GM18868 (cell line): ENCODE results near the gene CGB7.
"Not testable (repeated sequence)": the region's sequence is repeated elsewhere in the genome, so short reads cannot be mapped to it uniquely, and the experiment has no call there.

Source experiments
- ATAC-seq: cut with Tn5 transposase; IDR thresholded peaks from one replicate; pipeline ENCODE4 v1.9.1; 2021; ENCODE audit warnings: mild to moderate bottlenecking, moderate library complexity; ENCODE audit not compliant: unreplicated experiment

CGB7 gene

GRCh38 chr19:49042666-49043065 is 14.9 kb downstream of the CGB7 start:
- ATAC-seq: not testable (repeated sequence)

- ATAC-seq: no peak
Measured at GRCh38 chr19:49042177-49042576, 15.4 kb downstream of the CGB7 start.

DNA sequence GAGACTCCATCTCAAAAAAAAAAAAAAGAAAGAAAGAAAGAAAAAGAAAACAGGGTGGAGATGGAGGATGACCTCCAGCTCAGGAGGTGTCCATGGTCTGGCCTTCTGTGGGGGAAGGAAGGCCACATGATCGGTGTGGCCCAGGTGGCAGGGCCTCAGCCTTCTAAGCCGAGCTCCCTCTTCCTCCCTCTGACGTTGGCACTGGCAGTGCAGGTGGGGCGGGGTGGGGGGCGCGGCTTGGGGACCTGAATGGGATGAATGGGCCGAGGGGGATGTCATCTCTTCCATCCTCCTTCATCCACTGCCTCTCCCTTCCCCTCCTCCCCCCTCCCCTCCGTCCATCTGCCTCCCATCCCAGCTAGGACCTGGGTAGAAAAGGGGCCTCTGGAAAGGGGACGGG is 17.8 kb downstream of the CGB7 start:
- not testable (repeated sequence) for ATAC-seq

GRCh38 chr19:49038557-49039276 is 18.8 kb downstream of the CGB7 start:
- not testable (repeated sequence) for ATAC-seq

- ATAC-seq: not testable (repeated sequence)
Measured at GRCh38 chr19:49038111-49038510, 19.4 kb downstream of the CGB7 start.

DNA sequence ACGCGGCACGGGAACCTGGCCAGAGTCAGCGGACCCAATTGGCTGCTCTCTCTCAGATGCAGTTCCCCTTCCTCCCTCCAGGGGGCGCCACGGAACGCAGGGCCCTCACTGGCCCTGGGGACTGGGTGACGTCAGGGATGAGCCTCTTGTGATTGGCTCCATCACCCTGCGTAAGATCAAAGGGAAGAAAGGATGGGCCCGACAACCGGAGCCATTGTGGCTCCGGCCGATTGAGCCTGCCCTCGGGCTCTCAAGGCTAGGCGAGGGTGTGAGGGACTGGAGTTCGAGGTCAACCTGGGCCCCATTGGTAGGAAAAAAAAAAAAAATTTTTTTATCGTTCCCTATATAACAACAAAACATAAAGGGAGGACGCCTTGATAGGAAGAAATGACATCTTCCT is 20.7 kb downstream of the CGB7 start, which contains the start of gene CGB1:
CGB1 (minus strand) TSS at position 81 of the 400 bp plus-strand sequence. CDS start 184 bp downstream, outside the sequence.
- not testable (repeated sequence) for ATAC-seq

DNA sequence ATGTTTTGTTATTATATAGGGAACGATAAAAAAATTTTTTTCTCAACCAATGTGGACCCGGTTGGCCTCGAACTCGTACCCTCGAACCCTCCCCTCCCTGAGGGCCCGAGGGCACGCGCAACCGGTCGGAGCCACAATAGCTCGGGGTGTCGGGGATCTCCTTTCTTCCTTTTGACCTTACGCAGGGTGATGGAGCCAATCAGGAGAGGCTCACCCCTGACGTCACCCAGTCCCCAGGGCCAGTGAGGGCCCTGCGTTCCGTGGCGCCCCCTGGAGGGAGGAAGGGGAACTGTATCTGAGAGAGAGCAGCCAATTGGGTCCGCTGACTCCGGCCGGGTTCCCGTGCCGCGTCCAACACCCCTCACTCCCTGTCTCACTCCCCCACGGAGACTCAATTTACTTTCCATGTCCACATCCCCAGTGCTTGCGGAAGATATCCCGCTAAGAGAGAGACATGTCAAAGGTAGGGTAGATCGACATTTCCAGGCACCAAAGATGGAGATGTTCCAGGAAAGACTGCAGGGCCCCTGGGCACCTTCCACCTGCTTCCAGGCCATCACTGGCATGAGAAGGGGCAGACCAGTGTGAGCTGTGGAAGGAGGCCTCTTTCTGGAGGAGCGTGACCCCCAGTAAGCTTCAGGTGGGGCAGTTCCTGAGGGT is 25.8 kb downstream of the CGB7 start, which contains the start of gene CGB2:
CGB2 (plus strand) TSS at position 249 of the 660 bp plus-strand sequence; CDS start at position 455, 206 bp downstream.
- ATAC-seq: not testable (repeated sequence)

DNA sequence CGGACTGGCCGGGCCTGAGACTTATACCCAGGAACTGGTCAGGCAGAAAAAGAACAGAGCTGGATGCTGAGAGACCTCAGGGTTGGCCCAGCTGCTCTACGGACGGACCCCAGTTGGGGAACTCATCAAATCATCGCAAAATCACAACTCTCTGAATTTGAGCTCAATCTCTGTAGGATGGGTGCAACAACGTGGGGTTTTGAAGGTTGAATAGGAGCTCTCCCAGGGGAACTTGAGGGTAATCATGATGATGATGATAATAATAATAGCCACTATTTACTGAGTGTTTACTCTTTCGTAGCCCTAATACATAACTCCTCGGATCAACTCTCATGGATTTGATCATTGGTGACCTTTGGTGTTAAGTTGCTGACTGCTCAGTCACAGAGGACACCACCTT is 27.2 kb downstream of the CGB7 start:
- ATAC-seq: not testable (repeated sequence)

GRCh38 chr19:49029749-49030148 is 27.8 kb downstream of the CGB7 start:
- ATAC-seq: not testable (repeated sequence)

DNA sequence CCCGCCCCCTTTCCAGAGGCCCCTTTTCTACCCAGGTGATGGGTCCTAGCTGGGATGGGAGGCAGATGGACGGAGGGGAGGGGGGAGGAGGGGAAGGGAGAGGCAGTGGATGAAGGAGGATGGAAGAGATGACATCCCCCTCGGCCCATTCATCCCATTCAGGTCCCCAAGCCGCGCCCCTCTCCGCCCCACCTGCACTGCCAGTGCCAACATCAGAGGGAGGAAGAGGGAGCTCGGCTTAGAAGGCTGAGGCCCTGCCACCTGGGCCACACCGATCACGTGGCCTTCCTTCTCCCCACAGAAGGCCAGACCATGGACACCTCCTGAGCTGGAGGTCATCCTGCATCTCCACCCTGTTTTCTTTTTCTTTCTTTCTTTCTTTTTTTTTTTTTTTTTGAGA is 28.9 kb downstream of the CGB7 start:
- ATAC-seq: not testable (repeated sequence)

GRCh38 chr19:49025599-49025998 is 31.9 kb downstream of the CGB7 start:
- ATAC-seq: not testable (repeated sequence)

DNA sequence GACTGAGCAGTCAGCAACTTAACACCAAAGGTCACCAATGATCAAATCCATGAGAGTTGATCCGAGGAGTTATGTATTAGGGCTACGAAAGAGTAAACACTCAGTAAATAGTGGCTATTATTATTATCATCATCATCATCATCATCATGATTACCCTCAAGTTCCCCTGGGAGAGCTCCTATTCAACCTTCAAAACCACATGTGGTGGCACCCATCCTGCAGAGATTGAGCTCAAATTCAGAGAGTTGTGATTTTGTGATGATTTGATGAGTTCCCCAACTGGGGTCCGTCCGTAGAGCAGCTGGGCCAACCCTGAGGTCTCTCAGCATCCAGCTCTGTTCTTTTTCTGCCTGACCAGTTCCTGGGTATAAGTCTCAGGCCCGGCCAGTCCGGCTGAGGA is 32.5 kb downstream of the CGB7 start:
- not testable (repeated sequence) for ATAC-seq

GRCh38 chr19:49024233-49024632 is 33.3 kb downstream of the CGB7 start, which contains the start of gene CGB3:
TSS of gene CGB3 (minus strand) at chr19:49024333. CDS start at chr19:49023971, 362 bp downstream.
- ATAC-seq: not testable (repeated sequence)

DNA sequence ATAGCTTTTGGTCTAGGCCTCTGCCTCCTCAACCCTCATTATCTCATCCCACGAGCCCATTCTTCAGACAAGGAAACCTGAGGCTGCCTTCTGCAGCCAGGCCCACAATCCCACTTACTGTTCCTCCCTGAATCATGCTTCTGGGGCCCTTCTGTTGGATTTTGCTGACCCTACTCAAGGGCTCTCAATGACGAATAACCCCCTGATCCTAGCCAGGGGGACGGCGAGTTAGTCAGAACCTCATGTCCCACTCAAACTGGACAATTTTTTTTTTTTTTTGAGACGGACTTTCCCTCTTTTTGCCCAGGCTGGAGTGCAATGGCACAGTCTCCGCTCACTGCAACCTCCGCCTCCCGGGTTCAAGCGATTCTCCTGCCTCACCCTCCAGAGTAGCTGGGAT is 35.4 kb downstream of the CGB7 start:
- no peak for ATAC-seq

DNA sequence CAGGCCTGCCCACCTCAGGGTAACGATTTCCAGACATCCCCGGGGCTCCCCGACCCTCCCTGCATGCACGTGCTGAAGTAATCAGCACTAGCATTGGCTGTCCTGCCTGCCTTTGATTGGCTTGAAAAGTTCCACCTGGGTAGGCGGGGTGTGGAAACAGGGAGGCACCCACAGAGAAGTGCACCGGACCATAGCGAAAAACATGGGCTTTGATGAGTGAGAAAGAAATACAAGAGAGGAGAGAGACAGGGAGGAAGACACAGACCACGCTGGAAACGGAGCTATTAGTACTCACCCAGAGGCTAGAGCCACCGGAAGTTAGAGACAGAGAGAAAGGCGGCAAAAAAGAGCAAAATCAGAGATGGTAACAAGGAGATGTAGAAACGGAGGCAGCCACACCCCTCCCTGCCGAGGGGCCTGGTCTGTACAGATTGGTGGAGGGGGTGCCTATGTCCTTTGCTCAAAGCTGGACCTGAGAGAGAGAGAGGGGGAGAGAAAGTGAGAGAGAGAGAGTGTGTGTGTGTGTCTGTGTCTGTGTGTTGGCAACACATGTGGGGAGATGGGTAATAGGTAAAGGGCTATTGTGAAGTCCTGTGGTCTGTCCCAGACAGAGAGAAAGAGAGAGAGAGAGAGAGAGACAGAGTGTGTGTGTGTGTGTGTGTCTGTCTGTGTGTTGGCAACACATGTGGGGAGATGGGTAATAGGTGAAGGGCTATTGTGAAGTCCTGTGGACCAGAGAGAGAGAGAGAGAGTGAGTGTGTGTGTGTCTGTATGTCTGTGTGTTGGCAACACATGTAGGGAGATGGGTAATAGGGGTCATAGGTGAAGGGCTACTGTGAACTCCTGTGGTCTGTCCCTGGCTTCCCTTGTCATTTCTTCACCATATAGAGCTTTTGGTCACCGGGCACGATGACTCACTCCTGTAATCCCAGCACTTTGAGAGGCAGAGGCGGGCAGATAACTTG is 36.3 kb downstream of the CGB7 start:
- ATAC-seq: no peak

DNA sequence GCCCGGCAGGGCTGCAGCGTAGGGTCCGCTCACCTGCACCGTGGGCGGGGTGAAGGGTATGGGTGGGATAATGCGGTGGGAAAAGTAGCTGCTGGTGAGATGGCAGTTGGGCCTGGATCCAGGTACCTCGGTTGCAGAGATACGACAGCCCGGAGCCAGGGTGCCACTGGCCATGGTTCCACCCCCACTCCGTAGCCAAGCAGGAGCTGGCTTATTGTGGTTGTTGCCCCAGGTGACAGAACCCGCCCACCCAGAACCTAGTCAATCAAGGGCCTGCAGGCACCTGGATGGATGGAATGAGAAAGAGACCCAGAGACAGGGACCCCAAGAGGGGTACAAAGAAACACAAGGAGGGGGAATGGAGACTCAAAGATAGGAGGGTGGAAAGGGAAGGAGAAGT is 37.2 kb downstream of the CGB7 start:
- no peak for ATAC-seq

DNA sequence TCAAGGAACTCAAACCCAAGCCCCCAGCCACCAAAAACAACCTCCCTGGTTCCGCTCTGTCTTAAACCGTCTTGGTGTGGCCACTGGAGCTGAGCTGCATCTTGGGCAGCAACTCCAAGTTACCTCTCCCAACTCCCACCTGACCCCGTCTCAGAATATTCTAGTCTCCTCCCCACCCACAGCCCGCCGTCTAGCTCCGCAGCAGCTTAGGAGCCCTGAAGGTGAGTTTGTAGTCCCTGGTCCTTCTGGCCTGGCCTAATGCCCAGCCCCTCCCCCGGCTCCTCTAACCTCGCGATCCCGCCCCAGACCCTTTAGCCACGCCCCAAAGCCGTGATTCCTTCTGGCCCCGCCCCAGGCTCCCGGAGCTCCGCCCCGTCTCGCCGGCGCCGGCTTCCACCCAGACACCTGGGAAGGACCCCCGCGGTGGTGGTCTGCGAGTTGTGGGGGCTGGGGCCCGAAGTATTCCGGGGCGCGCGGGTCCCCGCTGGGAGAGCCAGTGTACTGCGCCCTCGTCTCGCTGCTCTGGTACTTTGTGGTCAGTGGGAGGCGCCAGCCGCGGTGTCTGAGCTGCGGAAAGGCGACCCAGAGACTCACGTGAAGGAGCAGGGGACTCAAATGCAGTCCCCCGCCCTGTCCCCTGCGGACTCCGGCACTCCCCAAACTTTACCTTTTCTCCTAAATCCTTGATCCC is 38.2 kb downstream of the CGB7 start:
- no peak for ATAC-seq

DNA sequence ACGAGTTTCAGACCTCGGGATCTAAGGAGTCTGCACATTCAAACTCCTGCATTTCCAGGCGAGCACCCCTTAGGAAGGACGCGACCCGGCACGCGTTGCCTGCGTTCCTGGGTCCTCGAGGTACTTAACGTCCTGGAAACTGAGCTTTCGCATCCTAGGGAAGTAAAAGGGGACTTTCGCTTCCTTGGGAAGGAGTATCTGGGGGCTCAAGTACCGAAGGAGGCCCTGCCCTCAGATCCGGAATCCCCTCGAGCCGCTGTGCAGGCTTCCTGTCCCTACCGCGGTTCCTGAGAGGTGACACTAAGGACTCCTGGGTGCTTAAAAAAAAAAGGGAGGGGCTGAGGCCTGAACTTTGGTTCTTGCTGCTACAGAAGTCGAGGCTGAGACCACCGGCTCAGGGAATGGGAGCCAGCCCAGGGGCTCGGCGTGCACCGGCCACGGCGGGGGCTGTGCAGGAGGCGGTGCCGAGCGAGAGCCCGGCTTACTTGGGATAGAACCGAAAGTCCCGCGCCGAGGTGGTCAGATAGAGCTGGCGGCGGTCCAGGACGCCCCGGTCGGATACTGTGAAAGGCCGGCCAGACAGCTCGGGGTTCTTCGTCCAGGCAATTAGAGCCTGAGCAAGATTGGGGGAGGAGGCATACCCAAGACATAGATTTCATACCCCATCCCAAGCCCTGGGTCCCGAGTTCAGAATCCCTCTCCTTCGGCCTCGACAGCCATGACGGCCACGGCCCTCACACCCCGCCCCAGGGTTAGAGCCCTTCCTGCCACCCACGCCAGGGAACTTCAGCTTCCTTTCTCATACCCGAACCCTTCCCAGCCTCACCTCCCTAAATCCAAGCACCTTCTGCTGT is 38.9 kb downstream of the CGB7 start:
- ATAC-seq: not testable (repeated sequence)

- ATAC-seq: no peak
Measured at GRCh38 chr19:49017666-49018351, 39.7 kb downstream of the CGB7 start.
